ENCODE results near the gene ZCCHC7. TPM values are rescaled to one million over a fixed set of nuclear protein-coding genes. Genes with fewer than 3 reads are reported as not detected.
"Not testable (repeated sequence)": the region's sequence is repeated elsewhere in the genome, so short reads cannot be mapped to it uniquely, and the experiment has no call there.

ZCCHC7 gene
- total RNA-seq, result 10 to 100 TPM; 25.6 to 29.1 TPM

DNA sequence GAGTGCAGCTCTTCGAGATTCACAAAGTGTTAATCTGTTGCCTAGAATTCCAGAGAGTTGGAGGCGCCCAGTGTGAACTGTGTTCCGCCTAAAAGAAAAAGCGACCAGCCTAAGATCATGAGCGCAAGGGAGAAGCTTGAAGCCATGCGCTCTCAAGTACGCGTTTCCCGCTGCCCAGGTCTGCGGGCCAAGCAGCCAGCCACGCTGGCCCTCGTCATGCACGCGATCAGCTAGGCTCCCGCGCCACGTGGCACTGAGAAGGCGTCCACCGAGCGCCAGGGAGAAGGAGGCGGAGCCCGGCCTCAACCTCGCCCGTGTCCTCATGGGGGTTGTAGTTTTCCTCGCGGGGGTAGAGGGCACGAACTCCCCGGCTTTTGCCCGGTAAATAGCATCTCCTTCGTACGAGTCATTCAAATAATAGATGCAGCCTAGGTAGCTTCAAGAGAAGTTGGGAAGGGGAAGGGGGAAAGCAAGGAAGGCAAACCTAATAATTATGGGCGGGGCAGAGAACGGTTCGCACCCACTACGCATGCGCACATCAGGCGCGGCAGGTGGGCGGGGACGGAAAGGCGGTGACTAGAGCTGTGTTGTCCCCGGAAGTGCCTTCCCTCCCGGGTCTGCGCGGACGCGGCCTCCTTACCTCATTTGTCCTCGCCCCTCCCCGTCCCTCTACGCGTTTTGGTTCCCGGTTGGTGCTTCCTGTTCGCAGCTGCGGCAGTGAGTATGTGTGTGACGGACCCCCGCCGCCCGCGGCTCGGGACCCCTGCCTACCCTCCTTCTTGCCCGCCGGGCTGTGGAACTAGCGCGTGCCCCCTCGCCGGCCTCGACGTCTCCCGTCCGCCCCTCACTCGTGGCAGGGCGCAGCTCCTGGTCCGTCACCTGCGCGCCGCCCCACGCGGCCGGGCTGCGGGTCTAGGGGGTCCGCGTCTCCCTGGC is at the start of gene ZCCHC7:
ZCCHC7 (plus strand) TSS at position 668 of the 936 bp plus-strand sequence.
- POLR2A ChIA-PET, result interaction anchor here (0.6 to 2.2 kb wide), 8 partner anchors 27 to 761 kb away, joined by 3 to 16 read pairs (median 3); partner anchors contain the start of gene FBXO10
- CTCF ChIA-PET, result interaction anchor here (0.7 to 1.4 kb wide), 3 partner anchors 37 to 125 kb away, joined by 3 to 4 read pairs (median 3); no protein-coding TSS in a partner anchor

DNA sequence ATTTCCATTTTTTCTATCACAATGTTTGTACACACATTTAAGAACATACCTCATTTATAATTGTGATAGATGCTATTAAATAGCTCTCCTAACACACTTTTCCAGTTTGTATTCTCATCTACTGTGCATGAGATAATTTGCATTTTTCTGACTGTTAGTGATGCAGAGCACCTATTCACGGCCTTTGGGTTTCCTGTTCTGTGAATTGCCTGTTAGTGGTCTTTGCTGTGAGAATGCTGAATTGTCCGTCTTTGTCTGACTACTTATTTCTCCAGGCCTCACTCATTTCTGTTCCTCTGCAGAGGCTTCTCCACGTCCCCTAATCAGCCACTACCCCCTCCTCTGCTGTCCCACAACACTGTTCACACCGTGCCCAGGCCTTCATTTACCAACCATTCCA is 45.6 kb upstream of the ZCCHC7 start:
- POLR2A ChIA-PET, CTCF ChIA-PET: not testable (repeated sequence)

- ChIA-PET POLR2A (interaction anchor here (1.1 to 2.4 kb wide), 2 partner anchors 41 to 512 kb away, joined by 3 to 16 read pairs; partner anchors contain the start of gene ZCCHC7), CTCF (interaction anchor here (0.6 to 1.1 kb wide), 4 partner anchors 43 to 251 kb away, joined by 3 read pairs; partner anchors contain the start of gene PAX5)
Observed at GRCh38 chr9:37079370-37080164, 40.8 kb upstream of the ZCCHC7 start.

GRCh38 chr9:37080165-37080628 is 40.2 kb upstream of the ZCCHC7 start:
- CTCF ChIA-PET, result interaction anchor here (0.6 to 1.1 kb wide), 3 partner anchors 44 to 250 kb away, joined by 3 read pairs; no protein-coding TSS in a partner anchor
- POLR2A ChIA-PET, result interaction anchor here (1.1 to 2.4 kb wide), 2 partner anchors 40 to 512 kb away, joined by 3 to 16 read pairs; partner anchors contain the start of gene ZCCHC7

- POLR2A ChIA-PET, result interaction anchor here (0.6 to 1.3 kb wide), 2 partner anchors 39 to 158 kb away, joined by 4 to 7 read pairs; partner anchors contain the start of gene ZCCHC7
- CTCF ChIA-PET, result interaction anchor here (0.7 kb wide), 1 partner anchor 168 kb away, joined by 3 read pairs; no protein-coding TSS in a partner anchor
Observed at GRCh38 chr9:37081507-37081906, 38.9 kb upstream of the ZCCHC7 start.

GRCh38 chr9:37082214-37082765 is 38.1 kb upstream of the ZCCHC7 start:
- ChIA-PET POLR2A (interaction anchor here (0.6 to 1.3 kb wide), 2 partner anchors 38 to 159 kb away, joined by 4 to 7 read pairs; partner anchors contain the start of gene ZCCHC7), CTCF (no interaction called here)

DNA sequence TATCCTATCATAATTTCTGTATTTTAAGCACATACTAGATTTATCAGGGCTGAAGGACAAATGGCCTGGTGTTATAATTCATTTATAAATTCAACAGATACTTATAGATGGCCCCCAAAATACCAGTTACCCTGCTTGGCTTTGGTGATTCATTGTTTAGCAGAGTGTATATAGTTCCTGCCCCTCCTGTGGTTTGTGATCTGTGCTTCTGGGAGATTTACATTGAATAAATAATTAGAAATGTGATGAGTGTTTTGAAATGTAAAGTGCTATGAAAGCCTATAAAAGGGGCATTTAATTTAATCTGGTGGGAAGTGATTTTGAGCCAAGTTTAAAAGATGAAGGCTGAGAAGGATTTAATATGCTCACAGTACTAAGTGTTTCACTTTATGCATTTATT is 36.7 kb upstream of the ZCCHC7 start:
- ChIA-PET CTCF (interaction anchor here (0.7 kb wide), 1 partner anchor 36 kb away, joined by 3 read pairs; the partner anchor contains the start of gene ZCCHC7), POLR2A (no interaction called here)

DNA sequence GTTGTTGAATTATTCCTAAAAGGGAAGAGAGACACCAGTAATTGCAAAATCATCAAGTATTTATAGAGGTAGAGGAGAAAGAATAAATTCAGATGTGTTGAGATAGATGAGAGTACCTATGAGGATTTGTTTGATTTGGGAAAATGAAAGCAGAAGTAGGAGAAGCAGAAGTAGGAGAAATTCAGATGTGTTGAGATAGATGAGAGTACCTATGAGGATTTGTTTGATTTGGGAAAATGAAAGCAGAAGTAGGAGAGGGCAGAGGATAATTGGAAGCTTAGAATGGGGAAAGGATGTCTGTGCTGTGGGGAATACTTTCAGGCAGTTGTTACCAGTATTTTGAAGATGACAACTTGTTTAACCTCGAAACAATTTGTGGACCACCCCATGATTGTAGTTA is 35.1 kb upstream of the ZCCHC7 start:
- ChIA-PET CTCF (no interaction called here), POLR2A (no interaction called here)

DNA sequence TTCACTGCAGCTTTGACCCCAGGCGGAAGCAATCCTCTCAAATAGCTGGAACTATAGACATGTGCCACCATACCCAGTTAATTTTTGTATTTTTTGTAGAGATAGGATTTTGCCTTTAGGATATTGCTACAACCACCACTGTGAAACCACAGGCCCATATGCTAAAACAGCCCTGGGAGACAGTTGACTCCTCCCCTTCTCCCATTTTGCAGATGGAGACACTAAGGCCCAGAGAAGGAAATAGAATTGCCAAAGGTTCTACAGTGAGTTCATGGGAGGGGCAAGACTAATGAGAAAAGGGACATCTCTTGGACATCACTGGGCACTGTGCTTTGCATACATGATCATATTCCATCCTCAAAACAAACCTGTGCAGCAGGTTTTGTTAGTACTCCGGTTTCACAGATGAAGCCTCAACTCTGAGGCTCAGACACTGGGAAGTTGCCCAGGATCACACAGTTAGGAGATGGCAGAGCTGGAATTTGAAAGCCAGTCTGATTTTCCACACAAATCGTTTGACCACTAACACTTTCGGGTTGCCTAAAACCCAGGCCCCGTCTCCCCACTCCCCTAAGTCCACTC is 27.6 kb upstream of the ZCCHC7 start:
- CTCF ChIA-PET, POLR2A ChIA-PET: not testable (repeated sequence)

GRCh38 chr9:37094751-37095150 is 25.6 kb upstream of the ZCCHC7 start:
- ChIA-PET POLR2A (no interaction called here), CTCF (no interaction called here)

DNA sequence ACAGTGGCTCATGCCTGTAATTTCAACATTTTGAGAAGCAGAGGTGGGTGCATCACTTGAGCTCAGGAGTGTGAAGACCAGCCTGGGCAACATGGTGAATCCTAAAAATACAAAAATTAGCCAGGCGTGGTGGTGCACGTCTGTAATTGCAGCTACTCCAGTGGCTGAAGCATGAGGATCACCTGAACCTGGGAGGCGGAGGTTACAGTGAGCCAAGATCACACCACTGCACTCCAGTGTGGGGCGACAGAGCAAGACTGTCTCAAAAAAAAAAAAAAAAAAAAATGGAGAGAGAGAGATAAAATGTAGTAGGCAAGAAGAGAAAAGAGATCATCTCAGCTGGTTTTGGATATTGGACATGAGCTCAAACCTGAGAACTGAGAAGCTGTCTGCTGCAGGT is 23.7 kb upstream of the ZCCHC7 start:
- POLR2A ChIA-PET, result no interaction called here
- CTCF ChIA-PET, result interaction anchor here (0.7 kb wide), 1 partner anchor 1790 kb away, joined by 5 read pairs; no protein-coding TSS in a partner anchor

- POLR2A ChIA-PET, result no interaction called here
Observed at GRCh38 chr9:37097294-37097693, 23.1 kb upstream of the ZCCHC7 start.

DNA sequence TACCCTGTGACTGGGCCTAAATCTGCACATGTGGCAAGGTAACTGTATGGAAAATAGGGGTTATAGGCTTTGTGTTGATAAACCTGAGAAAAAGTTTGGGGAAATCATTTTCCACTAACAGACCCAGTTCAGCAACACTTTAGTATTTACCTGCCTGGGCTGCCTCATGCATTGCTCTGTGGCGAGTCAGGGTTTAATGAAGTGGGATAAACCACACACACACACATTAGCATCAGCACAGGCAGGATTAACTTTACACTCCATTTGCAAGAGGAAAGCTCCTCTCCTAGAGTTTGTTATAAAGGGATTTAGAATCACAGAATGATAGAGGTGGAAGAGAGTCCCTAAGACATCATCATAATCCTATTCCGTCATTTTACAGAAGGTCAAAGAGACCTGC is 20.0 kb upstream of the ZCCHC7 start:
- ChIA-PET POLR2A (no interaction called here), CTCF (interaction anchor here (0.6 kb wide), 2 partner anchors 35 to 220 kb away, joined by 3 to 4 read pairs; no protein-coding TSS in a partner anchor)

More at GRCh38 chr9:37097294-37097693, 23.1 kb upstream of the ZCCHC7 start:
- CTCF ChIA-PET, result no interaction called here

GRCh38 chr9:37100741-37101140 is 19.6 kb upstream of the ZCCHC7 start:
- ChIA-PET POLR2A (no interaction called here), CTCF (no interaction called here)

- ChIA-PET POLR2A (no interaction called here), CTCF (no interaction called here)
Observed at GRCh38 chr9:37102486-37102885, 17.9 kb upstream of the ZCCHC7 start.

DNA sequence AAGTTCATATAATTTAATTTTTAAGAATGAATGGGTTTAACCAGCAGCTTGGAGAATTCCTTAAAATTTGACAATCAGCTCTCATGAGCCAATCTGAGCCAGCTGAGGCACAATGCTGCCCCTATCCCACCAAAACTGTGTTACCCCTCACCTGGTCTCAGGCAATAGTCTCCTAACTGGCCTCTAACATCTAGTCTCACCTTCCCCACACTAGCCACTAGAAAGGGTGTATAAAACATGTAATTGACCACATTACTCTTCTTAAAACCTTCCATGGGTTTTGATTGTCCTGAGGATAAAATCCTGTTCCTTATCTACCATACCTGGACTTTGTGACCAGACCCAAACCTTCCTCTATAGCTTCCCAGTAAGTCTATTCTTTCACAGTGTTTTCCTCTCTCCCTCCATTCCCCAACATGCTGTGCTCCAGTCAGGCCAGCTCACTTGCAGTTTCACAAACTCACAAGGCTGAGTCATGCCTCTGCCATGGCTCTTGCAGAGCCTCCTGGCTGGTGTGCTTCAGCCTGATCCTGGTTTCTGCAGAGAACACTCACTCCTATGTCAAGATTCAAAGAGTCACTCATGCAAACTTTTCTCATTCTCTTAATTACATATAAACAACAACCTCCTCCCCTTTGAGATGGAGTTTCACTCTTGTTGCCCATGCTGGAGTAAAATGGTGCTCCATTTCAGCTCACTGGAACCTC is 16.0 kb upstream of the ZCCHC7 start:
- ChIA-PET POLR2A (no interaction called here), CTCF (no interaction called here)

- CTCF ChIA-PET, result no interaction called here
Observed at GRCh38 chr9:37105234-37105633, 15.1 kb upstream of the ZCCHC7 start.

GRCh38 chr9:37107701-37108100 is 12.7 kb upstream of the ZCCHC7 start:
- POLR2A ChIA-PET, result no interaction called here
- CTCF ChIA-PET, result no interaction called here

More at GRCh38 chr9:37105234-37105633, 15.1 kb upstream of the ZCCHC7 start:
- POLR2A ChIA-PET, result no interaction called here
